SK-N-SH (cell line): ENCODE results near the gene KLHL17. TPM values are rescaled to one million over a fixed set of nuclear protein-coding genes. Genes with fewer than 3 reads are reported as not detected.

ENCODE experiments used
- CTCF ChIA-PET: fragments of 300-600, 350-600 bp; formaldehyde crosslinking; extraction: SDS; loops from one replicate; lab custom pipeline; 2021; lab: Yijun Ruan, JAX
- POLR2A ChIA-PET: fragments of 350-600 bp; sonication (Branson Sonifier 250); formaldehyde crosslinking; extraction: SDS; loops from one replicate; lab custom pipeline; 2020; ENCODE audit warnings: antibody characterized with exemption, inconsistent platforms; lab: Yijun Ruan, JAX
- DNase-seq: peaks from one replicate; pipeline ENCODE4 v3.0.0; 2012
- H2AFZ ChIP-seq: fragments of 200-600 bp; sonication (generic); 2 replicates; pipeline ENCODE4 v1.8.1; 2016; ENCODE audit warnings: antibody characterized with exemption, mild to moderate bottlenecking, low read depth
- H3F3A ChIP-seq: fragments of 200-600 bp; sonication (generic); replicated peaks from 2 replicates; pipeline ENCODE3; 2016; ENCODE audit warnings: antibody characterized with exemption, mild to moderate bottlenecking; ENCODE audit not compliant: insufficient read depth
- H3K27ac ChIP-seq, 2 experiments: fragments of 200-500 bp in 1 of 2; fragments of 200-600 bp in 1 of 2; sonication (Bioruptor generic) in 1 of 2; sonication (generic), shearing (Covaris generic) in 1 of 2; 2 replicates each; pipeline versions ENCODE4 v1.5.1 to v1.6.1; 2014 to 2016; ENCODE audit warnings: low read depth in 2 of 2, inconsistent platforms in 1 of 2, low read length in 1 of 2, mild to moderate bottlenecking in 1 of 2, mixed read lengths in 1 of 2
- H3K27me3 ChIP-seq: fragments of 200-600 bp; sonication (generic), shearing (Covaris generic); 2 replicates; pipeline ENCODE4 v1.6.1; 2016; ENCODE audit warnings: mixed run types; ENCODE audit not compliant: insufficient read depth
- H3K36me3 ChIP-seq, 2 experiments: fragments of 200-500 bp in 1 of 2; fragments of 200-600 bp in 1 of 2; sonication (Bioruptor generic) in 1 of 2; sonication (generic) in 1 of 2; replicated peaks in 1 of 2; 2 replicates each; pipeline versions ENCODE3 to v1.5.1; 2014 to 2016; ENCODE audit warnings: low read length in 1 of 2, mild to moderate bottlenecking in 1 of 2; ENCODE audit not compliant: insufficient read depth in 2 of 2, control insufficient read depth in 1 of 2
- H3K4me1 ChIP-seq, 2 experiments: fragments of 200-500 bp in 1 of 2; fragments of 200-600 bp in 1 of 2; sonication (Bioruptor generic) in 1 of 2; sonication (generic), shearing (Covaris generic) in 1 of 2; 2 replicates each; pipeline versions ENCODE4 v1.5.1 to v1.6.1; 2014 to 2016; ENCODE audit warnings: low read depth in 1 of 2, low read length in 1 of 2, mixed run types in 1 of 2; ENCODE audit not compliant: insufficient read depth in 2 of 2, control insufficient read depth in 1 of 2
- H3K4me2 ChIP-seq: fragments of 200-600 bp; sonication (generic), shearing (Covaris generic); 2 replicates; pipeline ENCODE4 v1.6.1; 2017; ENCODE audit warnings: mixed run types
- H3K4me3 ChIP-seq, 2 experiments: fragments of 200-500 bp in 1 of 2; fragments of 200-600 bp in 1 of 2; sonication (Bioruptor generic) in 1 of 2; sonication (generic), shearing (Covaris generic) in 1 of 2; 2 replicates each; pipeline versions ENCODE4 v1.5.1 to v1.8.1; 2014 to 2016; ENCODE audit warnings: low read depth in 2 of 2, inconsistent platforms in 1 of 2, low read length in 1 of 2, mild to moderate bottlenecking in 1 of 2, mixed read lengths in 1 of 2, moderate library complexity in 1 of 2
- H3K79me2 ChIP-seq: fragments of 200-600 bp; sonication (generic); 2 replicates; pipeline ENCODE4 v1.8.1; 2017; ENCODE audit warnings: mild to moderate bottlenecking; ENCODE audit not compliant: insufficient read depth
- H3K9ac ChIP-seq: fragments of 200-600 bp; sonication (generic); 2 replicates; pipeline ENCODE4 v1.6.1; 2017; ENCODE audit warnings: mixed run types
- H3K9me2 ChIP-seq: fragments of 200-600 bp; sonication (generic); 2 replicates; pipeline ENCODE4 v1.6.1; 2017; ENCODE audit warnings: mixed run types
- H3K9me3 ChIP-seq: fragments of 200-600 bp; sonication (generic); 2 replicates; pipeline ENCODE4 v1.6.1; 2017; ENCODE audit warnings: mixed run types, mild to moderate bottlenecking, moderate library complexity
- H4K20me1 ChIP-seq: fragments of 200-600 bp; sonication (generic); 2 replicates; pipeline ENCODE4 v1.6.1; 2017; ENCODE audit warnings: mild to moderate bottlenecking, mixed run types; ENCODE audit not compliant: insufficient read depth
- CHD2 ChIP-seq: fragments of 150-350 bp; IDR thresholded peaks from 2 replicates; pipeline ENCODE4 v1.6.1; 2018; ENCODE audit warnings: low read length; ENCODE audit not compliant: partially characterized antibody
- EP300 ChIP-seq, 2 experiments: IDR thresholded peaks; 2 replicates each; pipeline versions ENCODE4 v1.4.0 to v1.6.1; 2012; ENCODE audit warnings: borderline replicate concordance in 1 of 2, low read depth in 1 of 2, low read length in 1 of 2
- FOXJ3 ChIP-seq: sonication (generic); formaldehyde crosslinking; IDR thresholded peaks from 2 replicates; pipeline ENCODE4 v1.5.1; 2020; ENCODE audit warnings: mild to moderate bottlenecking, missing genetic modification reagents
- GABPA ChIP-seq: IDR thresholded peaks from 2 replicates; pipeline ENCODE4 v1.4.0; 2012; ENCODE audit warnings: low read depth, mild to moderate bottlenecking
- GATA2 ChIP-seq: sonication (generic); formaldehyde crosslinking; IDR thresholded peaks from 2 replicates; pipeline ENCODE4 v1.5.0; 2020; ENCODE audit warnings: mild to moderate bottlenecking, missing genetic modification reagents
- JUND ChIP-seq: IDR thresholded peaks from 2 replicates; pipeline ENCODE4 v1.4.0; 2012
- MEF2A ChIP-seq: IDR thresholded peaks from 2 replicates; pipeline ENCODE4 v1.4.0; 2012; ENCODE audit warnings: low read depth, borderline replicate concordance
- MXI1 ChIP-seq: IDR thresholded peaks from 2 replicates; pipeline ENCODE4 v1.6.1; 2012; ENCODE audit warnings: mild to moderate bottlenecking, low read depth, low read length, improper control_type of control experiment
- NRF1 ChIP-seq: IDR thresholded peaks from 2 replicates; pipeline ENCODE4 v1.6.1; 2012; ENCODE audit warnings: low read depth, mild to moderate bottlenecking, low read length
- PBX3 ChIP-seq: IDR thresholded peaks from 2 replicates; pipeline ENCODE4; 2012
- RCOR1 ChIP-seq: fragments of 150-350 bp; IDR thresholded peaks from 2 replicates; pipeline ENCODE4 v1.6.1; 2017; ENCODE audit warnings: antibody characterized with exemption, low read length
- RFX5 ChIP-seq: IDR thresholded peaks from 2 replicates; pipeline ENCODE4 v1.6.1; 2012; ENCODE audit warnings: mild to moderate bottlenecking, improper control_type of control experiment, low read length
- RXRA ChIP-seq: IDR thresholded peaks from 2 replicates; pipeline ENCODE4 v1.4.0; 2012; ENCODE audit warnings: low read depth, mild to moderate bottlenecking, borderline replicate concordance
- SIN3A ChIP-seq: IDR thresholded peaks from 2 replicates; pipeline ENCODE4 v1.6.1; 2012; ENCODE audit warnings: low read depth, mild to moderate bottlenecking, low read length, moderate library complexity, borderline replicate concordance
- SMC3 ChIP-seq: IDR thresholded peaks from 2 replicates; pipeline ENCODE4 v1.6.1; 2012; ENCODE audit warnings: low read depth, low read length, improper control_type of control experiment
- TCF12 ChIP-seq: IDR thresholded peaks from 2 replicates; pipeline ENCODE4 v1.4.0; 2012
- USF2 ChIP-seq: fragments of 150-350 bp; IDR thresholded peaks from 2 replicates; pipeline ENCODE4 v1.6.1; 2017; ENCODE audit warnings: antibody characterized with exemption, low read length, low read depth, borderline replicate concordance
- WGBS: methylation state at CpG from one replicate; pipeline ENCODE4 v1.1.6; 2017; ENCODE audit warnings: low lambda C conversion rate; 5-methylcytosine and 5-hydroxymethylcytosine counted together
- polyA plus RNA-seq, 3 experiments: library from polyadenylated mRNA; depleted of rRNA; stranded (reverse); fragments of >200 nt; gene quantifications; 2 replicates each; pipeline ENCODE4 v1.2.3, GENCODE V29; 2012
- TF ChIP-seq, protein P1 (sequence below): IDR thresholded peaks from 2 replicates; pipeline ENCODE4 v1.4.0; 2012; ENCODE audit warnings: low read depth, borderline replicate concordance
- TF ChIP-seq, protein P2 (sequence below): fragments of 150-350 bp; IDR thresholded peaks from 2 replicates; pipeline ENCODE4 v1.6.1; 2016; ENCODE audit warnings: mild to moderate bottlenecking, low read depth, low read length
- TF ChIP-seq, protein P3 (sequence below): IDR thresholded peaks from 2 replicates; pipeline ENCODE4 v1.4.0; 2012; ENCODE audit warnings: low read depth, borderline replicate concordance

The KLHL17 gene
- polyA plus RNA-seq, 1 of the 3 experiments (the other 2 are of a cell fraction): 27.3 TPM

- Histone ChIP-seq H3K4me3 (no peak overlapping the region), H4K20me1 (0 out of 2 replicates have a peak, but pooled peaks cover 7% of the 10 kb centered on the region), H3K9ac (no peak overlapping the region), H2AFZ (no peak overlapping the region), H3K4me1 (peaks cover 0 to 8% of the 10 kb centered on the region in 2 experiments; a peak in 1 of 4 replicates), H3K9me2 (no peaks in the 10 kb centered on the region), H3K9me3 (no peaks in the 10 kb centered on the region), H3K4me2 (no peak overlapping the region), H3K36me3 (no peaks in the 10 kb centered on the region), H3F3A (peaks cover 6% of the 10 kb centered on the region), H3K79me2 (no peaks in the 10 kb centered on the region; the same call in 1 of the 2 replicates), H3K27me3 (no peaks in the 10 kb centered on the region), H3K27ac (no peak overlapping the region)
- ChIA-PET POLR2A (interaction anchor here (1.4 kb wide), 1 partner anchor 9 kb away, joined by 6 read pairs; no protein-coding TSS in a partner anchor), CTCF (interaction anchor here (0.7 to 6.6 kb wide), 6 partner anchors 8 to 61 kb away, joined by 3 to 49 read pairs (median 10); no protein-coding TSS in a partner anchor)
- no peak for DNase-seq
- no peak for TF ChIP-seq MEF2A
- no peak for TF ChIP-seq FOXJ3 (CRISPR knock-in tag)
- TF ChIP-seq RCOR1: no peak
- WGBS: 81% methylated on average over 6 of the region's 18 CpGs
These were observed 29.7 kb upstream of the KLHL17 start for GRCh38 chr1:930633-931138.

GRCh38 chr1:931380-932172, 28.8 kb upstream of the KLHL17 start:
- H3F3A ChIP-seq: peaks cover 3% of the 10 kb centered on the region
- ChIA-PET CTCF (interaction anchor here (0.9 to 6.6 kb wide), 5 partner anchors 8 to 70 kb away, joined by 4 to 49 read pairs (median 15); no protein-coding TSS in a partner anchor), POLR2A (no interaction called here)
- no peaks in the 10 kb centered on the region for H3K36me3 ChIP-seq
- DNase-seq: no peak
- no peaks in the 10 kb centered on the region for H3K9me2 ChIP-seq
- no peaks in the 10 kb centered on the region for H3K27me3 ChIP-seq
- no peak overlapping the region for H2AFZ ChIP-seq
- 77% methylated on average over 15 of the region's 15 CpGs for WGBS
- peaks cover 0 to 12% of the 10 kb centered on the region in 2 experiments; a peak in 1 of 4 replicates for H3K4me1 ChIP-seq
- no peak overlapping the region for H3K27ac ChIP-seq
- TF ChIP-seq SMC3: no peak
- TF ChIP-seq CHD2: no peak
- TF ChIP-seq MXI1: no peak
- no peak for TF ChIP-seq RXRA
- TF ChIP-seq TCF12: no peak
- TF ChIP-seq, protein P1, sequence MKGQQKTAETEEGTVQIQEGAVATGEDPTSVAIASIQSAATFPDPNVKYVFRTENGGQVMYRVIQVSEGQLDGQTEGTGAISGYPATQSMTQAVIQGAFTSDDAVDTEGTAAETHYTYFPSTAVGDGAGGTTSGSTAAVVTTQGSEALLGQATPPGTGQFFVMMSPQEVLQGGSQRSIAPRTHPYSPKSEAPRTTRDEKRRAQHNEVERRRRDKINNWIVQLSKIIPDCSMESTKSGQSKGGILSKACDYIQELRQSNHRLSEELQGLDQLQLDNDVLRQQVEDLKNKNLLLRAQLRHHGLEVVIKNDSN: no peak
- no peak for TF ChIP-seq FOXJ3 (CRISPR knock-in tag)
- TF ChIP-seq NRF1: no peak
- no peak for TF ChIP-seq EP300 (IDR thresholded peaks at IDR 0.05; ENCODE audit: borderline replicate concordance in 1 of 2, low read depth in 1 of 2, low read length in 1 of 2)
- TF ChIP-seq SIN3A: no peak
- TF ChIP-seq GATA2 (CRISPR knock-in tag): no peak
- TF ChIP-seq MEF2A: no peak
- TF ChIP-seq GABPA: no peak
- TF ChIP-seq, protein P2, sequence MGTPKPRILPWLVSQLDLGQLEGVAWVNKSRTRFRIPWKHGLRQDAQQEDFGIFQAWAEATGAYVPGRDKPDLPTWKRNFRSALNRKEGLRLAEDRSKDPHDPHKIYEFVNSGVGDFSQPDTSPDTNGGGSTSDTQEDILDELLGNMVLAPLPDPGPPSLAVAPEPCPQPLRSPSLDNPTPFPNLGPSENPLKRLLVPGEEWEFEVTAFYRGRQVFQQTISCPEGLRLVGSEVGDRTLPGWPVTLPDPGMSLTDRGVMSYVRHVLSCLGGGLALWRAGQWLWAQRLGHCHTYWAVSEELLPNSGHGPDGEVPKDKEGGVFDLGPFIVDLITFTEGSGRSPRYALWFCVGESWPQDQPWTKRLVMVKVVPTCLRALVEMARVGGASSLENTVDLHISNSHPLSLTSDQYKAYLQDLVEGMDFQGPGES: no peak
- TF ChIP-seq RFX5: no peak
- TF ChIP-seq USF2: no peak
- TF ChIP-seq RCOR1: no peak
- TF ChIP-seq JUND: no peak
- TF ChIP-seq, protein P3, sequence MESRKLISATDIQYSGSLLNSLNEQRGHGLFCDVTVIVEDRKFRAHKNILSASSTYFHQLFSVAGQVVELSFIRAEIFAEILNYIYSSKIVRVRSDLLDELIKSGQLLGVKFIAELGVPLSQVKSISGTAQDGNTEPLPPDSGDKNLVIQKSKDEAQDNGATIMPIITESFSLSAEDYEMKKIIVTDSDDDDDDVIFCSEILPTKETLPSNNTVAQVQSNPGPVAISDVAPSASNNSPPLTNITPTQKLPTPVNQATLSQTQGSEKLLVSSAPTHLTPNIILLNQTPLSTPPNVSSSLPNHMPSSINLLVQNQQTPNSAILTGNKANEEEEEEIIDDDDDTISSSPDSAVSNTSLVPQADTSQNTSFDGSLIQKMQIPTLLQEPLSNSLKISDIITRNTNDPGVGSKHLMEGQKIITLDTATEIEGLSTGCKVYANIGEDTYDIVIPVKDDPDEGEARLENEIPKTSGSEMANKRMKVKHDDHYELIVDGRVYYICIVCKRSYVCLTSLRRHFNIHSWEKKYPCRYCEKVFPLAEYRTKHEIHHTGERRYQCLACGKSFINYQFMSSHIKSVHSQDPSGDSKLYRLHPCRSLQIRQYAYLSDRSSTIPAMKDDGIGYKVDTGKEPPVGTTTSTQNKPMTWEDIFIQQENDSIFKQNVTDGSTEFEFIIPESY: no peak
- no peak for TF ChIP-seq PBX3
- H3K79me2 ChIP-seq: no peaks in the 10 kb centered on the region
- H3K4me2 ChIP-seq: no peak overlapping the region
- no peaks in the 10 kb centered on the region for H3K9me3 ChIP-seq
- no peak overlapping the region for H3K4me3 ChIP-seq
- 0 out of 2 replicates have a peak, but pooled peaks cover 2% of the 10 kb centered on the region for H4K20me1 ChIP-seq
- H3K9ac ChIP-seq: no peak overlapping the region
